ENCODE measurements around the gene ATL3. TPM values are rescaled to one million over a fixed set of nuclear protein-coding genes. Genes with fewer than 3 reads are reported as not detected.

Gene ATL3
- total and polyA plus RNA-seq, 2 of the 4 experiments (the other 2 are of a cell fraction), result 19.9 to 131 TPM

DNA sequence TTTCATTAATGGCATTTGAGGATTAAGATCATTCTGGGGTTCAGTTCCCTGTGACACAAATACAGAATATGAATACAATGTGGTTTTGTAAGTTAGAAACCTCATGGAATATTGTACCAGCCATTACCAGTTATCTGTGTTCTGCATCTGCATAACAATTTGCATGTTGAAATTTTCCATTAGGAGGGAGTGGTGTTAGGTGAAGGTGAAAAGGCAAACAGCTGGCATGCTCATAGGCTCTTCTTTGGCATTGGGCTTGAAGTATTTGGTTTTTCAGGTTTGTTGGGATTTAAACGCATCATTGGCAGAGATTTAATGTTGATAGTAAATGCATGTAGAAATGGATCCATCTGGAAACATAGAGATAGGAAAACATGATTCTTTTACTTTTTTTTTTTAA lies 28.7 kb upstream of the ATL3 start:
- Histone ChIP-seq H3K4me1 (ENCODE audit: control insufficient read depth, insufficient read depth, low read length) (no peaks in the 10 kb centered on the region; the same call in 1 of the 2 replicates), H3K4ac (ENCODE audit: low read depth, low read length) (no peak overlapping the region), H3K79me1 (ENCODE audit: low read depth in 1 of 2, low read length in 2 of 2) (peaks cover 26 to 50% of the 10 kb centered on the region in 2 experiments), H2BK120ac (ENCODE audit: low read depth, low read length) (no peak overlapping the region), H4K91ac (ENCODE audit: insufficient read depth, low read depth, low read length) (no peak overlapping the region), H2AK5ac (ENCODE audit: low read depth, low read length) (no peak overlapping the region), H2BK15ac (ENCODE audit: low read depth, low read length) (no peak overlapping the region), H3K9ac (ENCODE audit: low read depth, low read length) (no peak overlapping the region), H2AFZ (replicated peaks; ENCODE audit: low read length, poor library complexity) (no peak overlapping the region), H3K9me3 (ENCODE audit: control insufficient read depth, insufficient read depth, low read length) (no peaks in the 10 kb centered on the region), H3K4me3 (ENCODE audit: insufficient read depth, low read depth, low read length) (no peak overlapping the region), H3K4me2 (ENCODE audit: low read depth, low read length) (no peak overlapping the region), H3K56ac (ENCODE audit: extremely low read depth, insufficient read depth, low read length) (no peak overlapping the region), H4K8ac (ENCODE audit: low read depth in 2 of 2, low read length in 2 of 2) (no peak overlapping the region), H3K36me3 (ENCODE audit: control insufficient read depth, insufficient read depth, low read length) (no peaks in the 10 kb centered on the region), H3K14ac (replicated peaks; ENCODE audit: low read depth, low read length) (no peak overlapping the region), H3K27ac (ENCODE audit: insufficient read depth, low read length) (no peak overlapping the region), H4K5ac (ENCODE audit: low read depth, low read length) (no peak overlapping the region), H3K27me3 (ENCODE audit: control insufficient read depth, insufficient read depth, low read length) (no peaks in the 10 kb centered on the region), H3K18ac (ENCODE audit: low read depth, low read length) (no peak overlapping the region), H3K23ac (ENCODE audit: low read depth, low read length) (no peak overlapping the region), H2BK5ac (ENCODE audit: low read depth, low read length, poor library complexity, severe bottlenecking) (no peak overlapping the region), H4K20me1 (ENCODE audit: insufficient read depth, low read length) (peaks cover 8% of the 10 kb centered on the region; the same call in 1 of the 2 replicates), H3K9me1 (ENCODE audit: insufficient read depth, low read length) (peaks cover 3% of the 10 kb centered on the region), H2BK20ac (ENCODE audit: low read depth, low read length) (no peak overlapping the region), H2AK9ac (replicated peaks; ENCODE audit: low read depth, low read length, poor library complexity) (no peak overlapping the region)
- DNase-seq, result no peak
- in situ Hi-C loops (cut with MboI; ENCODE audit: low sequenced_read_pairs), result no loop called here
- no peak for ATAC-seq (ENCODE audit: low read depth)
- intact Hi-C loops (cut with micrococcal nuclease), result no loop called here
- dilution Hi-C loops (cut with HindIII; ENCODE audit: low sequenced_read_pairs, unreplicated experiment), result no loop called here
- no CpG with 5 or more reads among the region's 1 CpG for WGBS, 2 experiments (ENCODE audit: extremely low coverage in 2 of 2, insufficient read length in 1 of 2)
- ChIA-PET CTCF (no interaction called here), POLR2A (ENCODE audit: unreplicated experiment) (no interaction called here)
- BruUV-seq (replicated peaks), result no TSS peak
- no peak for TF ChIP-seq CTCF (conservative IDR thresholded peaks at IDR 0.05; ENCODE audit: low read depth, low read length)
- no peak for TF ChIP-seq ELK1 (IDR thresholded peaks at IDR 0.05; ENCODE audit: borderline replicate concordance, low read depth, low read length)
- no peak for TF ChIP-seq MAZ (IDR thresholded peaks at IDR 0.05; ENCODE audit: borderline replicate concordance, low read depth, low read length)
- TF ChIP-seq MAFK (IDR thresholded peaks at IDR 0.05; ENCODE audit: low read depth, low read length), result no peak
- no peak for TF ChIP-seq SMC3 (IDR thresholded peaks at IDR 0.05; ENCODE audit: low read depth, low read length)
- TF ChIP-seq RAD21 (IDR thresholded peaks at IDR 0.05; ENCODE audit: low read length), result no peak
- TF ChIP-seq FOS (IDR thresholded peaks at IDR 0.05; ENCODE audit: low read depth, low read length), result no peak
- TF ChIP-seq CEBPB (IDR thresholded peaks at IDR 0.05; ENCODE audit: low read depth, low read length), result no peak
- no peak for TF ChIP-seq RFX5 (IDR thresholded peaks at IDR 0.05; ENCODE audit: low read depth, low read length)
- no peak for TF ChIP-seq NFE2L2 (IDR thresholded peaks at IDR 0.05; ENCODE audit: low read depth, low read length)
- TF ChIP-seq CHD1 (IDR thresholded peaks at IDR 0.05; ENCODE audit: low read depth, low read length), result no peak
- TF ChIP-seq BHLHE40 (IDR thresholded peaks at IDR 0.05; ENCODE audit: low read depth, low read length), result no peak
- TF ChIP-seq, protein P1, sequence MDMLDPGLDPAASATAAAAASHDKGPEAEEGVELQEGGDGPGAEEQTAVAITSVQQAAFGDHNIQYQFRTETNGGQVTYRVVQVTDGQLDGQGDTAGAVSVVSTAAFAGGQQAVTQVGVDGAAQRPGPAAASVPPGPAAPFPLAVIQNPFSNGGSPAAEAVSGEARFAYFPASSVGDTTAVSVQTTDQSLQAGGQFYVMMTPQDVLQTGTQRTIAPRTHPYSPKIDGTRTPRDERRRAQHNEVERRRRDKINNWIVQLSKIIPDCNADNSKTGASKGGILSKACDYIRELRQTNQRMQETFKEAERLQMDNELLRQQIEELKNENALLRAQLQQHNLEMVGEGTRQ (IDR thresholded peaks at IDR 0.05; ENCODE audit: low read depth, low read length), result no peak
- TF ChIP-seq POLR2A (IDR thresholded peaks at IDR 0.05; ENCODE audit: low read depth, low read length), result no peak
- TF ChIP-seq RCOR1 (IDR thresholded peaks at IDR 0.05; ENCODE audit: insufficient replicate concordance, low read length), result no peak
- TF ChIP-seq MXI1 (IDR thresholded peaks at IDR 0.05; ENCODE audit: borderline replicate concordance, low read depth, low read length), result no peak
